AG09319 (cell line): ENCODE data around the gene DCK.

Experiments
- DNase-seq: peaks from one replicate; pipeline ENCODE4 v3.0.0-alpha.2; 2010; ENCODE audit warnings: low read depth; ENCODE audit errors: extremely low read depth
- TF ChIP-seq, protein P1 (sequence below): IDR thresholded peaks from 2 replicates; pipeline ENCODE4 v1.5.1; 2011; ENCODE audit warnings: low read depth, mild to moderate bottlenecking, inconsistent platforms, low read length, moderate library complexity

DCK gene

DNA sequence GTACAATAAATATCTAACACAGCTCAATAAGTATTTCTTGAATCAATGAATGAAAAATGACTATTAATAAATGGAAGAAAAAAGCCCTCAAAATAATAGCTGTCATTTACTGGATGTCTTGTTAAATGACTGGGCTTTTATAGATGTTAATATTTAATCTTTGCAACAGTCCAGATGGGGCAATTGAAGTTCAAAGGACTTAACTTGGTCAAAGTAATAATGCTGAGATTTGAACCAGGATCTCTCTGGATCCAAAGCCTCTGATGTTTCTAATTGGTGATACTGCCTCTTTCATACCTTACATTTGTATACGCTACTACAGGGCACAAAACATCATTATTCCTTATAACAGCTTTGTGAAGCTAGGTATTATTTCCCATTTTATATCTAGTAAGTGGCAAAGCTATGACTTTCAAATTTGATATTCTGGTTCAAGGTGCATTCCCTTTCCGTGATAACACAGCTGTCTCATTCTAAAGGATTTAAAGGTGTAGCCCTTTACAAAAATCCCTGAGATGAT, 72.6 kb downstream of the DCK start:
- no peak for DNase-seq
- TF ChIP-seq, protein P1, sequence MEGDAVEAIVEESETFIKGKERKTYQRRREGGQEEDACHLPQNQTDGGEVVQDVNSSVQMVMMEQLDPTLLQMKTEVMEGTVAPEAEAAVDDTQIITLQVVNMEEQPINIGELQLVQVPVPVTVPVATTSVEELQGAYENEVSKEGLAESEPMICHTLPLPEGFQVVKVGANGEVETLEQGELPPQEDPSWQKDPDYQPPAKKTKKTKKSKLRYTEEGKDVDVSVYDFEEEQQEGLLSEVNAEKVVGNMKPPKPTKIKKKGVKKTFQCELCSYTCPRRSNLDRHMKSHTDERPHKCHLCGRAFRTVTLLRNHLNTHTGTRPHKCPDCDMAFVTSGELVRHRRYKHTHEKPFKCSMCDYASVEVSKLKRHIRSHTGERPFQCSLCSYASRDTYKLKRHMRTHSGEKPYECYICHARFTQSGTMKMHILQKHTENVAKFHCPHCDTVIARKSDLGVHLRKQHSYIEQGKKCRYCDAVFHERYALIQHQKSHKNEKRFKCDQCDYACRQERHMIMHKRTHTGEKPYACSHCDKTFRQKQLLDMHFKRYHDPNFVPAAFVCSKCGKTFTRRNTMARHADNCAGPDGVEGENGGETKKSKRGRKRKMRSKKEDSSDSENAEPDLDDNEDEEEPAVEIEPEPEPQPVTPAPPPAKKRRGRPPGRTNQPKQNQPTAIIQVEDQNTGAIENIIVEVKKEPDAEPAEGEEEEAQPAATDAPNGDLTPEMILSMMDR: no peak

GRCh38 chr4:71066737-71067716, 73.6 kb downstream of the DCK start:
- TF ChIP-seq, protein P1: no peak
- no peak for DNase-seq

GRCh38 chr4:71069063-71069462, 75.6 kb downstream of the DCK start:
- TF ChIP-seq, protein P1: no peak
- no peak for DNase-seq

DNA sequence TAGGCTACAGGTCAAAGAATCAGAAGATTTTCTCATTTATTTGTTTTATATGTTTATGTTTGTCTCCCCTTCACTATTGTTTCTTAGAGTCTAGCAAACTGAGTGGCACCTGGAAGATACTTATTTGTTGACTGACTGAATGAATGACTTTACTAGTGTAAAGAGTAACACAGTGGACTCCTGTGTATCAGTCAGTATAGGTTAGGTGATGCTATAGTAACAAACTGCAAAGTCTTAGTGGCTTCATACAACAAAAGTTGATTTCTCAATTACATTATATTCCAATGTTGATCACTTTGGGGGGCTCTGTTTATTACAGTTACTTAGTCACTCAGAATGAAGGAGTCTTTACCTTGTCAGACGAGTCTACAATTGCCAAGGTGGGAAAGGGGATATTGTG, 76.6 kb downstream of the DCK start:
- DNase-seq: no peak
- TF ChIP-seq, protein P1: no peak

DNA sequence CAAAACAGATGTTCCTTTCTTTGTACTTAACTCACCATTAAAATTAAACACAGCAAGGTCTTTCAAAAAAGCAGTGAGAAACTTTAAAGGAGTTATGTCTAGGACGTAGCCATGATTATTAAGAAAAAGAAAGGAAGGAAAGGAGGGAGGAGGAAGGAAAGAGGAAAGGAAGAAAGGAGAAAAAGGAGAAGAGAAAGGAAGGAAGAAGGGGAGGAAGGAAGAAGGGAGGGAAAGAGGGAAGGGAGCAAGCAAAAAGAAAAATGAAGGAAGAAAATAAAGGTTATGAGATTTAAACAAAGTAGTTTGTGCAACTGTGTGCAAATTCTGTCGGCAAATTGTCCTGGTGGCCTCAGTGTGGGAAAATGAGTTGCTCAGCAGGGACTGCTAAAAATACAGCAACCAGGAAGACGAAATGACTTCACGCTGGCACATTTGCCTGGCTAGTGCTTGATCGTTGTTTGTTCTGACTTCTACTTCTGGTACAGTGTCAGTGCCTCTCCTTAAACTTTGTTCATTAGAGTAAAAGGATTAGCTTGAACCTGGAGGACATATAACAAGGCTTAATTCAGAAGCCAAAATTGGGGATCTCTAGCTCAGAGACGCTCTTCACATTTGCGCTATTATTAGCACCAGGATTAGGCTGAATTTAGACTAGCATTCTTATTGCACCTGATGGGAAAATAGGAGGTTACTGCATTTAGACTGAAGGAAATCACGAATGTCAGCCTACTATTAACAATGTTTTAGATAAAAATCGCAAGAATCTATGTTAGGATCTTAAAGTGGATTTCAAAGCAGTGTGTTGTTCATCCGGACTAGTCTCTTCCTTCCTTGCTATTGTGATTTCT, 81.2 kb downstream of the DCK start:
- DNase-seq: no peak
- TF ChIP-seq, protein P1: no peak
